Measurements from ENCODE around the gene SLC34A1. TPM values are rescaled to one million over a fixed set of nuclear protein-coding genes. Genes with fewer than 3 reads are reported as not detected.
A peak's percentile ranks its signal among the peaks of the same experiment; 100 is the strongest.

SLC34A1 gene
- total RNA-seq, 1 experiment from 2014 or later = not detected

DNA sequence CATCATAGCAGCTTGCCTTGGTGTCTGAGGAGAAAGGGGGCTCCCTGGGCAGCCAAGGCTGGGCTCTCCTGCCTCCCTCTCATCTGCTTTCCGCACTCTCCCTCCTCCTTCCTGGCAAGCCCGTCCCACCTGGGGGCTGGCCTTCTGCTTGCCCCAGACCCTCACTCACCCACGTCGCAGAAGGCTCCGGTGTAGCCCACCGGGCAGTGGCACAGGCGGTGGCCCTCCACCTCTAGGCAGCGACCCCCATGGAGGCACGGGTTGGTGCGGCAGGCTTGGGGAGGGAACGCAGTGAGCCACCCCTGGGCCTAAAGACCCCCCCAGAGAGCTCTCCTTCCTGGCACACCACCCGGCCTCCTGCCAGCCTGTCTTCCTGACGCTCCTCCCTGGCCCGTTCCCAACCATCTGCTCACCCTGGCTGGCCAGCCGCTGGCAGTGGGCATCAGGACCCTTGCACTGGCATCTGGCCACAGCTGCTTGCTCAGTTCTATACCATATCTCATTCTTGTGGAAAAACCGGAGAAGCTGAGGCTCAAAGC is 20.5 kb downstream of the SLC34A1 start:
- no TSS peak for BruUV-seq (replicated peaks)
- H3K9me3 Mint-ChIP-seq (ENCODE audit: unreplicated experiment) = no peaks in the 10 kb centered on the region
- H3K4me1 Mint-ChIP-seq (ENCODE audit: low read depth, unreplicated experiment) = peaks cover 6% of the 10 kb centered on the region
- intact Hi-C loops (cut with micrococcal nuclease; ENCODE audit: unreplicated experiment) = loop anchor here (1.0 to 2.0 kb wide), 5 partner anchors 22 to 97 kb away; partner anchors contain the start of genes GRK6 and PRR7
- H3K4me3 Mint-ChIP-seq (ENCODE audit: unreplicated experiment) = peak overlapping the region; percentile 93
- H3K36me3 ChIP-seq (ENCODE audit: control insufficient read depth, insufficient read depth, low read length) = no peaks in the 10 kb centered on the region
- H3K27me3 ChIP-seq (replicated peaks; ENCODE audit: control insufficient read depth, insufficient read depth, low read length) = no peaks in the 10 kb centered on the region
- POLR2A ChIA-PET = interaction anchor here (0.5 to 3.6 kb wide), 7 partner anchors 15 to 144 kb away, joined by 3 to 32 read pairs (median 4); partner anchors contain the start of gene GRK6
- H3K4me1 ChIP-seq = peaks cover 6% of the 10 kb centered on the region
- H3K36me3 Mint-ChIP-seq (ENCODE audit: insufficient read depth, unreplicated experiment) = peaks cover 9% of the 10 kb centered on the region
- H3K4me3 ChIP-seq (ENCODE audit: low read depth, low read length) = peak overlapping the region; percentile 88
- H3K27me3 Mint-ChIP-seq (ENCODE audit: insufficient read depth, unreplicated experiment) = no peaks in the 10 kb centered on the region
- H3K27ac Mint-ChIP-seq (ENCODE audit: unreplicated experiment) = peak overlapping the region; percentile 59
- no peak for DNase-seq
- CTCF ChIA-PET = interaction anchor here (0.5 to 5.1 kb wide), 24 partner anchors 10 to 203 kb away, joined by 3 to 148 read pairs (median 9); partner anchors contain the start of genes DBN1, GRK6, PDLIM7 and PRR7
- H3K9me3 ChIP-seq = no peaks in the 10 kb centered on the region
- no peak for TF ChIP-seq CTCF (IDR thresholded peaks at IDR 0.05; ENCODE audit: insufficient read depth in 1 of 2, low read depth in 1 of 2, low read length in 1 of 2, severe bottlenecking in 1 of 2, unreplicated experiment in 1 of 2)

DNA sequence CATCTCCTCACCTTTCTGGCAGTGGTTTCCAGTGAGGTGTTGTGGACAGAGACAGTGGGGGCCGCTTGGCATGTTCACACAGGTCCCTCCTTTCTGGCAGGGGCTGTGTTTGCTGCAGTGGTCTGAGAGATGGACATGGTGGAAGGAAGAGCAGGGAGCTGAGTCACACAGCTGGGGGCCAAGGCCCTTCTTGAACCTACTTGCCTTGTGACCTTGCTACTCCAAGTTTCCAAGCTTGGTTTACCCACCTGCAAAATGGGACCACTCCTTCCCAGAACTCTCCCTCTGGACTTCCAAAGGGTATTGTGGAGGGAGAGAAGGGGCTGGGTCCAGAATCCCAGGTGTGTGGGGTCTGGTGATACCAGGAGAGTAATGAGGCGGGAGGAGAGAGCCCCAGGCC is 21.1 kb downstream of the SLC34A1 start:
- no TSS peak for BruUV-seq (replicated peaks)
- peaks cover 10% of the 10 kb centered on the region for H3K36me3 Mint-ChIP-seq (ENCODE audit: insufficient read depth, unreplicated experiment)
- ChIA-PET CTCF (interaction anchor here (0.9 to 5.1 kb wide), 9 partner anchors 9 to 96 kb away, joined by 3 to 148 read pairs (median 47); partner anchors contain the start of genes GRK6 and PRR7), POLR2A (no interaction called here)
- Histone ChIP-seq H3K36me3 (ENCODE audit: control insufficient read depth, insufficient read depth, low read length) (no peaks in the 10 kb centered on the region), H3K27me3 (replicated peaks; ENCODE audit: control insufficient read depth, insufficient read depth, low read length) (no peaks in the 10 kb centered on the region), H3K4me3 (ENCODE audit: low read depth, low read length) (no peak overlapping the region), H3K9me3 (no peaks in the 10 kb centered on the region), H3K4me1 (peaks cover 6% of the 10 kb centered on the region)
- intact Hi-C loops (cut with micrococcal nuclease; ENCODE audit: unreplicated experiment) = loop anchor here (2.0 kb wide), 1 partner anchor 41 kb away; the partner anchor contains the start of gene PRR7
- peak overlapping the region; percentile 93 for H3K4me3 Mint-ChIP-seq (ENCODE audit: unreplicated experiment)
- no peak for TF ChIP-seq CTCF (IDR thresholded peaks at IDR 0.05; ENCODE audit: insufficient read depth in 1 of 2, low read depth in 1 of 2, low read length in 1 of 2, severe bottlenecking in 1 of 2, unreplicated experiment in 1 of 2)
- no peaks in the 10 kb centered on the region for H3K9me3 Mint-ChIP-seq (ENCODE audit: unreplicated experiment)
- peaks cover 6% of the 10 kb centered on the region for H3K4me1 Mint-ChIP-seq (ENCODE audit: low read depth, unreplicated experiment)
- H3K27me3 Mint-ChIP-seq (ENCODE audit: insufficient read depth, unreplicated experiment) = no peaks in the 10 kb centered on the region
- DNase-seq = no peak
- no peak overlapping the region for H3K27ac Mint-ChIP-seq (ENCODE audit: unreplicated experiment)

DNA sequence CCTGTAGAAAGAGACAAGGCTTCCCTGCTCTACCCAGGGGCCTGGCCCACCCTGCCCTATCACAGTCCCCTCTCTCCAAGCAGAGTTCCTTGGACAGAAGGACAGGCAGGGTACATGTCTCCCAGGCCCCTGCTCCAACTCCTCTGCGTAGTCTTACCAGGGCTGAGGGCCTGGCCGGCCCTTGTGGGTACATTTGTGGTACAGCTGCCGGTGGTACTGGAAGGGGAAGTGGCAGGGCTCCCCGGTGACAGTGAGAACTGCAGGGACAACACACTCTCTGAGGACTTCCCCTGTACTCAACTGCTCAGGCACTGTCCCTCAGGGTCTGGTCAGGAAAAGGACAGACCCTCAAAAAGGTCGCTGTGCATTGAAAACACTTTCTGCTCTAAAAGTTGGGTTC is 21.6 kb downstream of the SLC34A1 start:
- CTCF ChIA-PET = interaction anchor here (0.6 to 5.1 kb wide), 3 partner anchors 21 to 98 kb away, joined by 4 to 110 read pairs (median 47); partner anchors contain the start of gene GRK6
- Mint-ChIP-seq H3K4me3 (ENCODE audit: unreplicated experiment) (no peak overlapping the region), H3K4me1 (ENCODE audit: low read depth, unreplicated experiment) (peaks cover 6% of the 10 kb centered on the region), H3K27ac (ENCODE audit: unreplicated experiment) (no peak overlapping the region), H3K9me3 (ENCODE audit: unreplicated experiment) (no peaks in the 10 kb centered on the region), H3K27me3 (ENCODE audit: insufficient read depth, unreplicated experiment) (no peaks in the 10 kb centered on the region), H3K36me3 (ENCODE audit: insufficient read depth, unreplicated experiment) (peaks cover 10% of the 10 kb centered on the region)
- TF ChIP-seq CTCF (IDR thresholded peaks at IDR 0.05; ENCODE audit: insufficient read depth in 1 of 2, low read depth in 1 of 2, low read length in 1 of 2, severe bottlenecking in 1 of 2, unreplicated experiment in 1 of 2) = no peak
- Histone ChIP-seq H3K36me3 (ENCODE audit: control insufficient read depth, insufficient read depth, low read length) (no peaks in the 10 kb centered on the region), H3K27me3 (replicated peaks; ENCODE audit: control insufficient read depth, insufficient read depth, low read length) (no peaks in the 10 kb centered on the region), H3K4me1 (peaks cover 6% of the 10 kb centered on the region), H3K4me3 (ENCODE audit: low read depth, low read length) (no peak overlapping the region), H3K9me3 (no peaks in the 10 kb centered on the region)
- intact Hi-C loops (cut with micrococcal nuclease; ENCODE audit: unreplicated experiment) = loop anchor here (2.0 kb wide), 1 partner anchor 41 kb away; the partner anchor contains the start of gene PRR7
- POLR2A ChIA-PET = no interaction called here
- DNase-seq = no peak
- BruUV-seq (replicated peaks) = no TSS peak
